SK-N-SH treated with all-trans-retinoic acid at 6 μM for 48 hours (cell line): ENCODE data around the gene FBXW11.

Source experiments
- ARNTL ChIP-seq: fragments of 450-650 bp; formaldehyde crosslinking; IDR thresholded peaks from 2 replicates; pipeline ENCODE4 v1.5.0; 2020; ENCODE audit warnings: low read depth, mild to moderate bottlenecking, moderate library complexity, borderline replicate concordance
- BACH2 ChIP-seq: fragments of 250-450 bp; sonication (Bioruptor Pico); IDR thresholded peaks from 2 replicates; pipeline ENCODE4 v1.9.0; 2021; ENCODE audit warnings: mild to moderate bottlenecking, borderline replicate concordance
- CSRNP3 ChIP-seq: fragments of 250-450 bp; sonication (Bioruptor Pico); IDR thresholded peaks from 2 replicates; pipeline ENCODE4 v1.5.1; 2021; ENCODE audit warnings: mild to moderate bottlenecking, moderate library complexity
- ESRRG ChIP-seq: fragments of 250-450 bp; sonication (Bioruptor Pico); IDR thresholded peaks from 2 replicates; pipeline ENCODE4 v1.6.1; 2021; ENCODE audit warnings: mild to moderate bottlenecking
- OSR1 ChIP-seq: fragments of 250-450 bp; sonication (Bioruptor Pico); IDR thresholded peaks from 2 replicates; pipeline ENCODE4 v1.8.0; 2022; ENCODE audit warnings: moderate library complexity, mild to moderate bottlenecking, inconsistent platforms
- PATZ1 ChIP-seq: fragments of 250-450 bp; sonication (Bioruptor Pico); IDR thresholded peaks from 2 replicates; pipeline ENCODE4 v1.8.0; 2020; ENCODE audit warnings: mild to moderate bottlenecking, moderate library complexity, borderline replicate concordance
- POU6F1 ChIP-seq: fragments of 250-450 bp; sonication (Bioruptor Pico); IDR thresholded peaks from 2 replicates; pipeline ENCODE4 v1.8.0; 2021; ENCODE audit warnings: low read depth, mild to moderate bottlenecking, moderate library complexity, borderline replicate concordance
- PPARA ChIP-seq: fragments of 250-450 bp; sonication (Bioruptor Pico); IDR thresholded peaks from 2 replicates; pipeline ENCODE4 v1.5.0; 2020; ENCODE audit warnings: mild to moderate bottlenecking, borderline replicate concordance
- RARB ChIP-seq: fragments of 250-450 bp; sonication (Bioruptor Pico); IDR thresholded peaks from 2 replicates; pipeline ENCODE4 v1.8.0; 2021; ENCODE audit warnings: mild to moderate bottlenecking, moderate library complexity
- TOX ChIP-seq: fragments of 250-450 bp; sonication (Bioruptor Pico); IDR thresholded peaks from 2 replicates; pipeline ENCODE4 v1.8.0; 2021; ENCODE audit warnings: mild to moderate bottlenecking, moderate library complexity, borderline replicate concordance
- TSHZ2 ChIP-seq: fragments of 250-450 bp; sonication (Bioruptor Pico); IDR thresholded peaks from 2 replicates; pipeline ENCODE4 v1.5.0; 2020; ENCODE audit warnings: mild to moderate bottlenecking, moderate library complexity
- ZFP3 ChIP-seq: fragments of 250-450 bp; sonication (Bioruptor Pico); IDR thresholded peaks from 2 replicates; pipeline ENCODE4 v1.5.0; 2020; ENCODE audit warnings: mild to moderate bottlenecking, moderate library complexity
- ZFP30 ChIP-seq: fragments of 450-650 bp; formaldehyde crosslinking; IDR thresholded peaks from 2 replicates; pipeline ENCODE4 v1.5.0; 2022; ENCODE audit warnings: mild to moderate bottlenecking, moderate library complexity
- ZNF565 ChIP-seq: fragments of 450-650 bp; formaldehyde crosslinking; conservative IDR thresholded peaks from 2 replicates; pipeline ENCODE4 v1.5.0; 2020; ENCODE audit warnings: low read depth, mild to moderate bottlenecking, moderate library complexity

- TF ChIP-seq TSHZ2: no peak
- TF ChIP-seq OSR1 (CRISPR knock-in tag): no peak
- no peak for TF ChIP-seq ESRRG (CRISPR knock-in tag)
- TF ChIP-seq ZFP3 (CRISPR knock-in tag): no peak
- no peak for TF ChIP-seq BACH2 (CRISPR knock-in tag)
- TF ChIP-seq PPARA (CRISPR knock-in tag): no peak
- TF ChIP-seq ZFP30 (CRISPR knock-in tag): no peak
- TF ChIP-seq PATZ1 (CRISPR knock-in tag): no peak
- no peak for TF ChIP-seq TOX (CRISPR knock-in tag)
- TF ChIP-seq ARNTL (CRISPR knock-in tag): no peak
- no peak for TF ChIP-seq POU6F1 (CRISPR knock-in tag)
- no peak for TF ChIP-seq ZNF565 (CRISPR knock-in tag)
- TF ChIP-seq RARB (CRISPR knock-in tag): no peak
- TF ChIP-seq CSRNP3 (CRISPR knock-in tag): no peak
These were observed 31.7 kb upstream of the FBXW11 start for GRCh38 chr5:172038167-172038566.
